Raji (cell line): ENCODE measurements around the gene CD2BP2.

Experiments used
- POLR2A ChIP-seq: IDR thresholded peaks from 2 replicates; pipeline ENCODE4 v1.6.1; 2011; ENCODE audit warnings: low read depth, low read length, control low read depth; ENCODE audit not compliant: insufficient read depth

Gene CD2BP2

DNA sequence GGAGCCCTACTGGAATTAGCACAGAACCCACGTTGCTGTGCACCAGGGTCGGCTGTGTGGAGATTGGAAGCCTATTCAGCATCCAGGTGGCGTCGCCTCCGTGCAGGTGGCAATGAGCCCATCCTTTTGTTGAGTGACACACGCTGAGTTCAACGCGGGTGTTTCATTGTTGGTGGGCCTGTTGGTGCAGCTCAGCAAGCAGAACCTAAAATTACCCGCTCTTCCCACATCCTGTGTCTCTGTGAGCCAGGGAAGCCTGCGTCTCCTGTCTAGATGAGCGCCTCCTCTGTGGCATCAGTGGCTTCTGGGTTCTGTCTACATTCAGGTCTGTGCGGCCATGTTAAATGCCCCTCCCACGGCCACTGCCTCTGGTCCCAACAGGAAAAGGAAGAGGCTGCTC is 14.5 kb downstream of the CD2BP2 start:
- no peak for TF ChIP-seq POLR2A

DNA sequence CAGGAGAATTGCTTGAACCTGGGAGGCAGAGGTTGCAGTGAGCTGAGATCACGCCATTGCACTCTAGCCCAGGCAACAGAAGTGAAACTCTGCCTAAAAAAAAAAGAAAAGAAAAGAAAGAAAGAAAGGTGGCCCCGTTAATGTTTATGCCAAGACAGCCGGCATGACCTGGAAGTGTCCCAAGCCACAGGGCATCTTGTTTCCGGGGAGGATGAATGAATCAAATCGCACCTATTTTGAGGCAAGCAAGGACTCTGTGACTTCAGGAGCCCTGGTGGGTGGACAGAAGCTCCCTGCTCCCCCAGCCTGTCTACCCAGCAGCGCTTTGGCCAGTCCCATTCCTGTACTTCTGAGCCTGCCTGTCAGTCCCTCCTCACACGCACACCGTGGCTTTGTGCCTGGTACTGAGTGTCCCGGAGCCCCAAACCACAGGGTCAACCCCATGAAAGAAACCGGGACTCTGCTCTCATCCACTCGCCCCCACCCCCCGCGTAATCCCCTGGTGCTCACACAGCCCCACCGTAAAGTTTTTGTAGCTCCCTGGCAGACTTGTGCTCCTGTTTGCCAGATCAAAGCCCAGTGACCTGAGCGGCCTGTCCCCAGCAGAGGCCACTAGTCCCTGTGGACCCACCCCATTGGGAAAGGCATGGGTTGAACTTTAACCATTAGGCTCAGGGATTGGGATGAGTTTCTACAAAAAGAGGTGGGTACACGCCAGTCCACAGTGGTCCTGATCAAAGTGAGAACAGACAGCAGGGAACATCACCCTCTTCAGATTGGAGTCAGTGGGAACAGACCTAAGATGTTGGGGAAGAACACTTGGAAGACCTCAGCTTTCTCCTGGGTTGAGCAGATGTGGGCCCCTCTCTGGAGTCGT is 19.3 kb downstream of the CD2BP2 start:
- no peak for TF ChIP-seq POLR2A

DNA sequence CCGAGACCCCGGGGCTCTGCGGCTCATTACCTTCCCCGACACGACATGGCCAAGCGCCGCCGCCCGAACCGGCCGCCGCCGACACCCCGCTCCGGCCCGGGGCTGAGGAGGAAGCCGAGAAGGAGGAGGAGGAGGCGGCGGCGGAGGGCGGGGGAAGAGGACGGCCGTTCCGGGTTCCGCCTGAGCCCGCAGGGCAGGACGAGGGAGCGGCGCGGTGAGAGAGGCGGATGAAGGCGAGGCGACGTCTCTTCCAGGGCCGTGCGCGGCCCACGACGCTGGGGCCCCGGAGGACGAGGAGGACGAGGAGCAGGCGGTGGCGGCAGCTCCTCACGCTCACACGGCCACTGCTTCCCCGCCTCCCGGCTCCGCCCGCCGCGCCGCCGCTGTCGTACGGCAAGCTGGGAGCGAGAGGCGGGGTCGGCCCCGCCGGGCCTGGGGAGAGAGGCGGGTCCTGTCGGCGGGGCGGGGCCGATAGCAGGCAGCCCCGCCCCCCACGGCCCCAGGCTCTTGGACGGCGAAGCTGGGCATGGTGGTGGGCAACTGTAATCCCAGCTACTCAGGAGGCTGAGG is 20.0 kb downstream of the CD2BP2 start:
- peak; percentile 85 for TF ChIP-seq POLR2A
